HFF-Myc (cell line): ENCODE results near the gene CTNNA1.

Source experiments
- DNase-seq: peaks from one replicate; pipeline ENCODE4 v3.0.0-alpha.2; 2011; ENCODE audit warnings: low read depth; ENCODE audit errors: extremely low read depth
- H3K4me3 ChIP-seq: replicated peaks from 2 replicates; pipeline ENCODE4 v1.5.1; 2011; ENCODE audit warnings: low read depth, mild to moderate bottlenecking, control low read depth, low read length
- TF ChIP-seq, protein P1 (sequence below): IDR thresholded peaks from 2 replicates; pipeline ENCODE4 v1.5.1; 2012; ENCODE audit warnings: mild to moderate bottlenecking, low read depth, low read length, control low read depth; ENCODE audit errors: missing control alignments

The CTNNA1 gene

GRCh38 chr5:138981131-138981530 lies 227.9 kb downstream of the CTNNA1 start:
- H3K4me3 ChIP-seq, result no peak overlapping the region
- DNase-seq, result no peak
- TF ChIP-seq, protein P1, sequence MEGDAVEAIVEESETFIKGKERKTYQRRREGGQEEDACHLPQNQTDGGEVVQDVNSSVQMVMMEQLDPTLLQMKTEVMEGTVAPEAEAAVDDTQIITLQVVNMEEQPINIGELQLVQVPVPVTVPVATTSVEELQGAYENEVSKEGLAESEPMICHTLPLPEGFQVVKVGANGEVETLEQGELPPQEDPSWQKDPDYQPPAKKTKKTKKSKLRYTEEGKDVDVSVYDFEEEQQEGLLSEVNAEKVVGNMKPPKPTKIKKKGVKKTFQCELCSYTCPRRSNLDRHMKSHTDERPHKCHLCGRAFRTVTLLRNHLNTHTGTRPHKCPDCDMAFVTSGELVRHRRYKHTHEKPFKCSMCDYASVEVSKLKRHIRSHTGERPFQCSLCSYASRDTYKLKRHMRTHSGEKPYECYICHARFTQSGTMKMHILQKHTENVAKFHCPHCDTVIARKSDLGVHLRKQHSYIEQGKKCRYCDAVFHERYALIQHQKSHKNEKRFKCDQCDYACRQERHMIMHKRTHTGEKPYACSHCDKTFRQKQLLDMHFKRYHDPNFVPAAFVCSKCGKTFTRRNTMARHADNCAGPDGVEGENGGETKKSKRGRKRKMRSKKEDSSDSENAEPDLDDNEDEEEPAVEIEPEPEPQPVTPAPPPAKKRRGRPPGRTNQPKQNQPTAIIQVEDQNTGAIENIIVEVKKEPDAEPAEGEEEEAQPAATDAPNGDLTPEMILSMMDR, result no peak

- no peak for DNase-seq
- TF ChIP-seq, protein P1, result no peak
- no peak overlapping the region for H3K4me3 ChIP-seq
Observed at GRCh38 chr5:138981586-138981985, 228.4 kb downstream of the CTNNA1 start.

- no peak overlapping the region for H3K4me3 ChIP-seq
- DNase-seq, result no peak
- TF ChIP-seq, protein P1, result no peak
Observed at GRCh38 chr5:138983984-138984383, 230.8 kb downstream of the CTNNA1 start.
